Hematopoietic multipotent progenitor cell (in vitro differentiated cells): ENCODE measurements around the gene SH3GL1. TPM values are rescaled to one million over a fixed set of nuclear protein-coding genes. Genes with fewer than 3 reads are reported as not detected.

Experiments
- DNase-seq, 3 donors: peaks; one replicate each; pipeline ENCODE4 v3.0.0-alpha.2; 2011 to 2015; ENCODE audit warnings: low read depth in 2 of 3, low spot score in 2 of 3
- total RNA-seq: library from RNA; depleted of rRNA; stranded (reverse); fragments of >200 nt; gene quantifications from one replicate; pipeline ENCODE4 v1.2.3, GENCODE V29; 2012

SH3GL1 gene
- total RNA-seq, 1 donor: 25.9 TPM

GRCh38 chr19:4402171-4403004 lies 2.0 kb upstream of the SH3GL1 start, which contains the start of gene CHAF1A:
Gene CHAF1A, plus strand, starts transcription at chr19:4402640. Its CDS starts 123 bp downstream, at chr19:4402763.
- DNase-seq: peak; percentile 97 to 100 (median 99)

GRCh38 chr19:4401769-4402170 lies 1.4 kb upstream of the SH3GL1 start:
- peak in 1 of 3 donors; percentile 33 for DNase-seq

GRCh38 chr19:4399812-4400134 lies 574 bp downstream of the SH3GL1 start:
- DNase-seq: peak in 2 of 3 donors; percentile 32 to 67

- DNase-seq: no peak
Observed at GRCh38 chr19:4396949-4397783, 3.2 kb downstream of the SH3GL1 start.

GRCh38 chr19:4393947-4394590 lies 6.3 kb downstream of the SH3GL1 start:
- no peak for DNase-seq

GRCh38 chr19:4391701-4392483 lies 8.5 kb downstream of the SH3GL1 start:
- DNase-seq: no peak

- no peak for DNase-seq
Observed at GRCh38 chr19:4391306-4391693, 9.0 kb downstream of the SH3GL1 start.

- peak in 1 of 3 donors; percentile 15 for DNase-seq
Observed at GRCh38 chr19:4390567-4391305, 9.6 kb downstream of the SH3GL1 start.

GRCh38 chr19:4390017-4390566 lies 10.3 kb downstream of the SH3GL1 start:
- DNase-seq: no peak

- no peak for DNase-seq
Observed at GRCh38 chr19:4389511-4390016, 10.8 kb downstream of the SH3GL1 start.

- no peak for DNase-seq
Observed at GRCh38 chr19:4389064-4389375, 11.3 kb downstream of the SH3GL1 start.

GRCh38 chr19:4388337-4389063 lies 11.8 kb downstream of the SH3GL1 start:
- DNase-seq: no peak

- no peak for DNase-seq
Observed at GRCh38 chr19:4386041-4386782, 14.1 kb downstream of the SH3GL1 start.

- no peak for DNase-seq
Observed at GRCh38 chr19:4385291-4386040, 14.9 kb downstream of the SH3GL1 start.

- peak in 1 of 3 donors; percentile 46 for DNase-seq
Observed at GRCh38 chr19:4380254-4380727, 20.1 kb downstream of the SH3GL1 start.

- DNase-seq: no peak
Observed at GRCh38 chr19:4379383-4380253, 20.7 kb downstream of the SH3GL1 start.
